GM19455 (cell line): ENCODE measurements around the gene SPDYE2.
"Not testable (repeated sequence)": the region's sequence is repeated elsewhere in the genome, so short reads cannot be mapped to it uniquely, and the experiment has no call there.

Experiments used
- ATAC-seq: cut with Tn5 transposase; IDR thresholded peaks from one replicate; pipeline ENCODE4 v1.9.1; 2021; ENCODE audit not compliant: unreplicated experiment

The SPDYE2 gene

GRCh38 chr7:102599699-102600098 lies 48.7 kb downstream of the SPDYE2 start:
- not testable (repeated sequence) for ATAC-seq

GRCh38 chr7:102602317-102602716 lies 51.3 kb downstream of the SPDYE2 start:
- not testable (repeated sequence) for ATAC-seq

- ATAC-seq: not testable (repeated sequence)
Observed at GRCh38 chr7:102604431-102605145, 53.6 kb downstream of the SPDYE2 start.

GRCh38 chr7:102606848-102607247 lies 55.8 kb downstream of the SPDYE2 start:
- ATAC-seq: not testable (repeated sequence)

- ATAC-seq: not testable (repeated sequence)
Observed at GRCh38 chr7:102609734-102610133, 58.7 kb downstream of the SPDYE2 start.

- not testable (repeated sequence) for ATAC-seq
Observed at GRCh38 chr7:102610441-102610840, 59.4 kb downstream of the SPDYE2 start.

GRCh38 chr7:102611013-102611674 lies 60.1 kb downstream of the SPDYE2 start:
- ATAC-seq: not testable (repeated sequence)

GRCh38 chr7:102611675-102612325 lies 60.8 kb downstream of the SPDYE2 start:
- not testable (repeated sequence) for ATAC-seq
